ENCODE results near the gene ELFN1.

Gene ELFN1

DNA sequence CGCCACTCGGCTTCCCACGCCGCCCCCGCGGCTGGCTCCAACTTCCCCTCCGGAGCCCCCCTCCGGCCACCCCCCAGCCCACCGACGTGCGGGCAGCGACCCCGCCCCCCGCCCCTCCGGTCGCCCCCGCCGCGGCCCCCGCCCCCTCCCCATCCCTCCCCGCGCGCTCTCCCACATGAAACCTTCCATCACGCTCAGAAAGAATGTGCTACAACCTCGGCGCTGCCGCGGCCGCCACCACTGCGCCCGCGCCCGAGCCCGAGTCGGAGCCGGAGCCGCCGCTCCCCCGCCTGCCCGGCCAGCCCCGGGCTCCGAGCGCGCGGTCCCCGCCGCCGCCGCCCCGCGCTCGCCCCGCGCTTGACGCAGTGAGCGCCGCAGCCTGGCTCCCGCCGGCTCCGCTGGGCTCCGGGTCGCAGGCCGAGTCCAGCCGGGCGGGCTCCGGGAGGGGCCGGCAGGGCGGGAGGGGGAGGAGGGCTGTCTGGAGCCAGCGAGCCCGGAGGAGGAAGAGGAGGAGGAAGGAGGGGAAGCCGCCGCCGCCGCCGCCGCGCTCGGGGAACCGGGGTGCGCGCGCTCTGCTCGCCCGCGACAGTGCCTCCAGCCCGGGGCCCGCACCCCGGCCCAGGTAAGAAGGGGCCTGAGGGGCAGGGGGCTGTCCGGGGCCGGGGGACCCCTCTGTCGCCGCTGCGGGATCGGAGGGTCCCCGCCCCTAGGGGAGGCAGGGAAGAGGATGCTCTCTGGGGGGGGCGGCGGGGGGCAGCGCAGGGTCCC, 4.3 kb upstream of the ELFN1 start:
- no peak overlapping the region for H3K4me3 ChIP-seq (ENCODE audit: low read depth, low read length)
- peak; percentile 66 for DNase-seq (ENCODE audit: low read depth)
- TF ChIP-seq MYC (IDR thresholded peaks at IDR 0.05; ENCODE audit: low read depth, low read length) (no peak), POLR2A (IDR thresholded peaks at IDR 0.05; ENCODE audit: extremely low read depth, insufficient read length) (no peak)

GRCh38 chr7:1666317-1666822, 3.7 kb upstream of the ELFN1 start:
- peak; percentile 55 for DNase-seq (ENCODE audit: low read depth)
- no peak overlapping the region for H3K4me3 ChIP-seq (ENCODE audit: low read depth, low read length)
- TF ChIP-seq MYC (IDR thresholded peaks at IDR 0.05; ENCODE audit: low read depth, low read length) (no peak), MAX (IDR thresholded peaks at IDR 0.05; ENCODE audit: low read depth, low read length) (no peak), POLR2A (IDR thresholded peaks at IDR 0.05; ENCODE audit: extremely low read depth, insufficient read length) (no peak)
- TF ChIP-seq, protein P1, sequence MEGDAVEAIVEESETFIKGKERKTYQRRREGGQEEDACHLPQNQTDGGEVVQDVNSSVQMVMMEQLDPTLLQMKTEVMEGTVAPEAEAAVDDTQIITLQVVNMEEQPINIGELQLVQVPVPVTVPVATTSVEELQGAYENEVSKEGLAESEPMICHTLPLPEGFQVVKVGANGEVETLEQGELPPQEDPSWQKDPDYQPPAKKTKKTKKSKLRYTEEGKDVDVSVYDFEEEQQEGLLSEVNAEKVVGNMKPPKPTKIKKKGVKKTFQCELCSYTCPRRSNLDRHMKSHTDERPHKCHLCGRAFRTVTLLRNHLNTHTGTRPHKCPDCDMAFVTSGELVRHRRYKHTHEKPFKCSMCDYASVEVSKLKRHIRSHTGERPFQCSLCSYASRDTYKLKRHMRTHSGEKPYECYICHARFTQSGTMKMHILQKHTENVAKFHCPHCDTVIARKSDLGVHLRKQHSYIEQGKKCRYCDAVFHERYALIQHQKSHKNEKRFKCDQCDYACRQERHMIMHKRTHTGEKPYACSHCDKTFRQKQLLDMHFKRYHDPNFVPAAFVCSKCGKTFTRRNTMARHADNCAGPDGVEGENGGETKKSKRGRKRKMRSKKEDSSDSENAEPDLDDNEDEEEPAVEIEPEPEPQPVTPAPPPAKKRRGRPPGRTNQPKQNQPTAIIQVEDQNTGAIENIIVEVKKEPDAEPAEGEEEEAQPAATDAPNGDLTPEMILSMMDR (IDR thresholded peaks at IDR 0.05; ENCODE audit: low read depth, low read length): no peak

DNA sequence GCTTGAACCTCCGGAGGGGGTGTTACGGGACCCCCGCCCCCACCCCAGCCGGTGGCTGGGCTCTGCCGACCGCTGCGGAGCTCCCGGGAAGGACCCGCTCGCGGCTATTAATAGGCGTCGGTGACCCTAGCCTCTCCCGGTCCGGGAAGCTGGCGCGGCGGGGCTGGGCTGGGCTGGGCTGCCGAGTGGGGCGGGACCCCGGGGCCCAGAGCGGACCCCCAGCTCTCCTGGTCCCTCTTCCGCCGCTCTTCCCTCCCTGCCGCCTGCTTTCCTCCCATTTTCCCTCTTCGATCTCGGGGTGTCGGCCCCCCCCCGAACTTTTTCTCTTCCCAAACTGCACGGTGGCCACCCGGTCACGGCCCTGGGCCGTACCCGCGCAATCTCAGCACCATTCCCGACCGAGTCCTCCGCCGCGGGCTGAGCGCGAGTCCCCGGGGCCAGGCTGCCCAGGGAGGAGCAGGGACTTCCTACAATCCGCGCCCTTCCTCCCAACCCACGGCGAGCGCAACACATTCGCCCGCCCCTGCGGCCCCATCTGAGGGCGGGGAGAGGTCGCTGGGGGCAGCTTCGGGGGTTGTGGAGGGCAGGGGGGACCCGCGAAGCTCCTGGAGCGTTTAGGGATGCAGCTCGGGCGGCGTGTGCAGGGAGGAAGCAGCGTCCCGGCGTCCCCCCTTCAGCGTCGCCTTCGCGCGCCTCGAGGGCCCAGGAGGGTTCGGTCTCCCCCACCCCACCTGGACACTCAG, 3.1 kb upstream of the ELFN1 start:
- no peak overlapping the region for H3K4me3 ChIP-seq (ENCODE audit: low read depth, low read length)
- no peak for TF ChIP-seq MAX (IDR thresholded peaks at IDR 0.05; ENCODE audit: low read depth, low read length)
- TF ChIP-seq POLR2A (IDR thresholded peaks at IDR 0.05; ENCODE audit: extremely low read depth, insufficient read length): no peak
- no peak for TF ChIP-seq MYC (IDR thresholded peaks at IDR 0.05; ENCODE audit: low read depth, low read length)
- TF ChIP-seq, protein P1 (IDR thresholded peaks at IDR 0.05; ENCODE audit: low read depth, low read length): no peak
- no peak for DNase-seq (ENCODE audit: low read depth)

DNA sequence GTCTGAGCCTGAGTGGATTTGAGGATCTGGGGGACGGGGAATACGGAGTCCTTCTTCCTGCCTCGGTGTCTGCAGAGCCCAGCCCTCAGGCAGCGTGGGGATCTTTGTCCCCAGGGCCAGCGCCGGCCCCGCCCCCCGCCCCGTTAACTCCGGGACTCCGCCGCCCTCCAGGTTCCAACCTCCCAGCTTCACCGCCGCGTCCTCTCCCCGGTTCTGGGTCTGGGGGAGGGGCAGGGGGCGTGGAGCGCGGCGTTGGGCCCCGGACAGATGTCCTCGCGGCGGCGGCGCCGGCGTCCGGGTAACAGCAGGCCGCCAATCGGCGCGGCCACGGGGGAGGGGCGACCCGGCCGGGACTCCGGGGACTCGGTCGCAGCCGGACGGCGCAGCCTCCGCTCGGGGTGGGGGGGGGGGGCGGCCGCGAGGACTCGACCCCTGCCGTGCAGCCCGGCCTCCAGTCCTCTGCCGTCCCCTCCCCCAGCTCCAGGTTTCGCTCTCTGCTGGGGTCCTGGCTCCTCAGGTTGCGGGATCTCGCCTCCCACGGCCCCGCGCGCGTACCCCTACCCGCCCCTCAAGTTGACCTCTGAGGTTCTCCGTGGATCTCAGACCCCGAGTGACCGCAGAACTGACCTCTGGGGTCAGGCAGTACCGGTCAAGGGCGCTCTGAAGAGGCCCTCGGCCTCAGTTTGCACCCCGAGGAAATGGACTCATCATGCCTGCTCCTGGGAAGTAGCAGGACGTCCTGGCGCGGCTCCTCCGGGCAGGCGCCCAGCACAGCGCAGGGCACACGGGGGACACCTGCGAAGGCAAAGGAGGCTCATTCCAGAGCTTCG, 2.3 kb upstream of the ELFN1 start:
- peak; percentile 46 for DNase-seq (ENCODE audit: low read depth)
- TF ChIP-seq, protein P1 (IDR thresholded peaks at IDR 0.05; ENCODE audit: low read depth, low read length): no peak
- TF ChIP-seq MYC (IDR thresholded peaks at IDR 0.05; ENCODE audit: low read depth, low read length) (no peak), POLR2A (IDR thresholded peaks at IDR 0.05; ENCODE audit: extremely low read depth, insufficient read length) (no peak), MAX (IDR thresholded peaks at IDR 0.05; ENCODE audit: low read depth, low read length) (no peak)
- H3K4me3 ChIP-seq (ENCODE audit: low read depth, low read length): no peak overlapping the region

GRCh38 chr7:1668396-1669063, 1.5 kb upstream of the ELFN1 start:
- no peak overlapping the region for H3K4me3 ChIP-seq (ENCODE audit: low read depth, low read length)
- peak; percentile 48 for DNase-seq (ENCODE audit: low read depth)

More at GRCh38 chr7:1668396-1669063, 1.5 kb upstream of the ELFN1 start:
- TF ChIP-seq MAX (IDR thresholded peaks at IDR 0.05; ENCODE audit: low read depth, low read length) (no peak), MYC (IDR thresholded peaks at IDR 0.05; ENCODE audit: low read depth, low read length) (no peak), POLR2A (IDR thresholded peaks at IDR 0.05; ENCODE audit: extremely low read depth, insufficient read length) (no peak)
- TF ChIP-seq, protein P1 (IDR thresholded peaks at IDR 0.05; ENCODE audit: low read depth, low read length): no peak
